Panc1 (cell line): ENCODE data around the gene ALX3.

ENCODE experiments used
- POLR2AphosphoS5 ChIP-seq: IDR thresholded peaks from 2 replicates; pipeline ENCODE4 v1.6.1; 2012; ENCODE audit warnings: mild to moderate bottlenecking, low read depth, low read length, moderate library complexity
- SIN3A ChIP-seq: IDR thresholded peaks from 2 replicates; pipeline ENCODE4 v1.6.1; 2012; ENCODE audit warnings: low read depth, mild to moderate bottlenecking, low read length, moderate library complexity, borderline replicate concordance; ENCODE audit not compliant: insufficient read depth
- TCF7L2 ChIP-seq: IDR thresholded peaks from 2 replicates; pipeline ENCODE4 v1.6.1; 2011; ENCODE audit warnings: mild to moderate bottlenecking, low read depth, low read length, inconsistent platforms
- TF ChIP-seq, protein P1 (sequence below): fragments of 450-650 bp; IDR thresholded peaks from 2 replicates; pipeline ENCODE4 v1.5.1; 2017; ENCODE audit warnings: mild to moderate bottlenecking
- TF ChIP-seq, protein P2 (sequence below), 2 experiments: IDR thresholded peaks; 2 replicates each; pipeline ENCODE4 v1.6.1; 2011 to 2012; ENCODE audit warnings: low read depth in 2 of 2, control low read depth in 1 of 2, low read length in 1 of 2, mild to moderate bottlenecking in 1 of 2, moderate library complexity in 1 of 2; ENCODE audit not compliant: insufficient read depth in 1 of 2

DNA sequence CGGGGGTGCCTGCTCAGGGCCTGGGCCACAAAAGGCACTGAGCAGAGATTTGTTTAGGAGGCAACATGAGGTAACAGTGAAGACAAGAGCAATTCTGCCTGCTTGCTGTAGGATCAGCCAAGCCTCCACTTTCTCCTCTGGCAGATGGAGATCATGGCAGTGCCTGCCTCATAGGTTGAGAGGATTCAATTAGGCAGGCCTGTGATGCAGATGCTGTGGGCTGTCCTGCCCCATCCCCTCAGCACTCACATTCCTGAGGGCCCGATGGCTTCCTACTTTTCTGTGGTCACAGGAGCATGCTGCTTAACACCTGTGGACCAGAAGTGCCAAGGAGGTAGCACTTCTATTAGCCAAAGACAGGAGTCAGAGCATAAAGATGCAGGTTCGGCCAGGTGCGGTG is 40.6 kb upstream of the ALX3 start:
- TF ChIP-seq, protein P1, sequence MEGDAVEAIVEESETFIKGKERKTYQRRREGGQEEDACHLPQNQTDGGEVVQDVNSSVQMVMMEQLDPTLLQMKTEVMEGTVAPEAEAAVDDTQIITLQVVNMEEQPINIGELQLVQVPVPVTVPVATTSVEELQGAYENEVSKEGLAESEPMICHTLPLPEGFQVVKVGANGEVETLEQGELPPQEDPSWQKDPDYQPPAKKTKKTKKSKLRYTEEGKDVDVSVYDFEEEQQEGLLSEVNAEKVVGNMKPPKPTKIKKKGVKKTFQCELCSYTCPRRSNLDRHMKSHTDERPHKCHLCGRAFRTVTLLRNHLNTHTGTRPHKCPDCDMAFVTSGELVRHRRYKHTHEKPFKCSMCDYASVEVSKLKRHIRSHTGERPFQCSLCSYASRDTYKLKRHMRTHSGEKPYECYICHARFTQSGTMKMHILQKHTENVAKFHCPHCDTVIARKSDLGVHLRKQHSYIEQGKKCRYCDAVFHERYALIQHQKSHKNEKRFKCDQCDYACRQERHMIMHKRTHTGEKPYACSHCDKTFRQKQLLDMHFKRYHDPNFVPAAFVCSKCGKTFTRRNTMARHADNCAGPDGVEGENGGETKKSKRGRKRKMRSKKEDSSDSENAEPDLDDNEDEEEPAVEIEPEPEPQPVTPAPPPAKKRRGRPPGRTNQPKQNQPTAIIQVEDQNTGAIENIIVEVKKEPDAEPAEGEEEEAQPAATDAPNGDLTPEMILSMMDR: no peak
- TF ChIP-seq POLR2AphosphoS5 (no peak), TCF7L2 (no peak), SIN3A (no peak)
- TF ChIP-seq, protein P2, sequence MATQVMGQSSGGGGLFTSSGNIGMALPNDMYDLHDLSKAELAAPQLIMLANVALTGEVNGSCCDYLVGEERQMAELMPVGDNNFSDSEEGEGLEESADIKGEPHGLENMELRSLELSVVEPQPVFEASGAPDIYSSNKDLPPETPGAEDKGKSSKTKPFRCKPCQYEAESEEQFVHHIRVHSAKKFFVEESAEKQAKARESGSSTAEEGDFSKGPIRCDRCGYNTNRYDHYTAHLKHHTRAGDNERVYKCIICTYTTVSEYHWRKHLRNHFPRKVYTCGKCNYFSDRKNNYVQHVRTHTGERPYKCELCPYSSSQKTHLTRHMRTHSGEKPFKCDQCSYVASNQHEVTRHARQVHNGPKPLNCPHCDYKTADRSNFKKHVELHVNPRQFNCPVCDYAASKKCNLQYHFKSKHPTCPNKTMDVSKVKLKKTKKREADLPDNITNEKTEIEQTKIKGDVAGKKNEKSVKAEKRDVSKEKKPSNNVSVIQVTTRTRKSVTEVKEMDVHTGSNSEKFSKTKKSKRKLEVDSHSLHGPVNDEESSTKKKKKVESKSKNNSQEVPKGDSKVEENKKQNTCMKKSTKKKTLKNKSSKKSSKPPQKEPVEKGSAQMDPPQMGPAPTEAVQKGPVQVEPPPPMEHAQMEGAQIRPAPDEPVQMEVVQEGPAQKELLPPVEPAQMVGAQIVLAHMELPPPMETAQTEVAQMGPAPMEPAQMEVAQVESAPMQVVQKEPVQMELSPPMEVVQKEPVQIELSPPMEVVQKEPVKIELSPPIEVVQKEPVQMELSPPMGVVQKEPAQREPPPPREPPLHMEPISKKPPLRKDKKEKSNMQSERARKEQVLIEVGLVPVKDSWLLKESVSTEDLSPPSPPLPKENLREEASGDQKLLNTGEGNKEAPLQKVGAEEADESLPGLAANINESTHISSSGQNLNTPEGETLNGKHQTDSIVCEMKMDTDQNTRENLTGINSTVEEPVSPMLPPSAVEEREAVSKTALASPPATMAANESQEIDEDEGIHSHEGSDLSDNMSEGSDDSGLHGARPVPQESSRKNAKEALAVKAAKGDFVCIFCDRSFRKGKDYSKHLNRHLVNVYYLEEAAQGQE (IDR thresholded peaks at IDR 0.05; ENCODE audit: insufficient read depth in 1 of 2, low read depth in 2 of 2, low read length in 1 of 2): no peak
